Measurements from ENCODE around the gene U2AF2. TPM values are rescaled to one million over a fixed set of nuclear protein-coding genes. Genes with fewer than 3 reads are reported as not detected.

The U2AF2 gene
- total RNA-seq, 1 experiment from 2014 or later = 411 TPM

DNA sequence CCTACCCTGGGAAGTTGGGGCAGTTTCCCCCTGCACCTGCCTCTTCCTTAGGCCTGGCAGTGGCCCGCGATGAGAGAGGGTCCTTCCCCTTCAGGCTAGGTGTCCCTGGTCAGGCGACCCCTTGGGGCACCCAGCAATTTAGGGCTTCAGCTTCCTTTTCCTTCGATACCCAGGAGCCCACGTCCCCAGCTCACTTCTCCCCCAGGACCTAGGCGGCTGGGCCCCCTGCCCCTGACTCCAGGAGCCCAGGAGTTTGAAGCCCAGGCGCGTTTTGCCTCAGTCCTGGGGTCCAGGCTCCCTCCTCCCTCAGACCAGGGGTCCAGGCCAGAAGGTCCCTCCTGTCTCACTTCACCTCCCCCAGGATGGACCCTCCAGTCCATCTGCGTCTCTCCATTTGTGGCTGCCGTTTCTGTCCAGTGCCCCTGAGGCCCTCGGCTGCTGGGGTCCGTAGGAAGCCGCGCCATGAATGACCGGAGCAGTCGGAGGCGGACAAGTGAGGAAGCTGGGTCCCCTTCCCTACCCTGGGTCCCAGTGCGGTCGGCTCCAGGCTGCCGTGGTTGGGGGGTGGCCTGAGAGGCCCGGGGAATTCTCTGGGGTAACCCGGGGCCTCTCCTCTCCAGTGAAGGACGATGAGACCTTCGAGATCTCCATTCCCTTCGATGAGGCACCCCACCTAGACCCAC is 6.1 kb upstream of the U2AF2 start:
- CTCF ChIA-PET = no interaction called here
- peaks cover 27% of the 10 kb centered on the region for H3K36me3 ChIP-seq (ENCODE audit: insufficient read depth, low read length, poor library complexity, severe bottlenecking)
- no peak for DNase-seq (ENCODE audit: low spot score)
- H3K27ac ChIP-seq (ENCODE audit: low read depth, low read length, poor library complexity, severe bottlenecking) = peak overlapping the region; percentile 98
- POLR2A ChIA-PET (ENCODE audit: low non-redundant PET) = no interaction called here
- intact Hi-C loops (cut with micrococcal nuclease; ENCODE audit: unreplicated experiment) = no loop called here
- peaks cover 24% of the 10 kb centered on the region for H3K4me1 ChIP-seq (ENCODE audit: insufficient read depth, low read length, poor library complexity, severe bottlenecking)
- no peaks in the 10 kb centered on the region for H3K27me3 ChIP-seq (replicated peaks; ENCODE audit: insufficient read depth, low read depth, low read length, poor library complexity)
- no peak for TF ChIP-seq CTCF (conservative IDR thresholded peaks at IDR 0.05; ENCODE audit: low read depth, low read length)
- H3K9me3 ChIP-seq (ENCODE audit: low read depth, low read length, poor library complexity, severe bottlenecking) = no peaks in the 10 kb centered on the region
- BruUV-seq (replicated peaks) = no TSS peak
- H3K4me3 ChIP-seq (ENCODE audit: low read depth, low read length, poor library complexity, severe bottlenecking) = peak overlapping the region; percentile 93

DNA sequence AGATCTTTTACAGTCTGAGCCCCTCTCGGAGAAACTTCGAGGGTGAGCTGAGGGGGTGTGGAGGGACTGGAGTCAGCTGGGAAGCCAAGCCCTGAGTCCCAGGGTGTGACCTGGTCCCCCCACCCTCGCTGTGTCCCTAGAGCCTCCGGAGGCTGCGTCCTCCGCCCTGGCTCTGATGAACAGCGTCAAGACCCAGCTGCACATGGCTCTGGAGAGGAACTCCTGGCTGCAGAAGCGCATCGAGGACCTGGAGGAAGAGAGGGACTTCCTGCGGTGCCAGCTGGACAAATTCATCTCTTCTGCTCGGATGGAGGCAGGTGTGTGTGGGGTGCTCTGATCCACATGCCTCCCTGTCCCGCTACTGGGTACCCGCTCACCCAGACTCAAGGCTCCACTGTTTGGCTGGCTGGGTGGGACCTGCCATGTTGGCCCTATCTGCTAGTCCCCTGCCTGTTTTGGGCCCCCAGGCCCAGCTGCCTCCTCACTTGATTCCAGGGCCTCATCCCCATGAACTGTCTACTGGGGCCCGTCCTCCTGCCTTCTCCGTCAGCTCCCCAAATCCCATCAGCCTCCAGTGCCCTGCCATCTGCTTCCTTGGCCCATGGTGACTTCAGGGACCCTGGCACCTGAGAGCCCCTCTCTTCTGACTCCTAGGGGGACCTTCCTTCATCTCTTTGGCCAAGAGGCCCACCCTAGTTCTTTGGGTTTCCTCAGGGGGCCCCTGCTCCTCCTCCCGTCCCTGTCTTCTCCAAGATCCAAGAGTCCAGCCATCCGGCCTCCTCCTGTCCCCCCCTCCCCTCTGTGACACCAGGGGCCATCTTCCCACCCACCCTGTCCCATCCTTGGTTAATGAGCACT is 5.3 kb upstream of the U2AF2 start:
- no peak for TF ChIP-seq EZH2 (IDR thresholded peaks at IDR 0.05; ENCODE audit: borderline replicate concordance, low read depth, low read length, poor library complexity, severe bottlenecking)
- no peak for TF ChIP-seq CTCF (conservative IDR thresholded peaks at IDR 0.05; ENCODE audit: low read depth, low read length)
- Histone ChIP-seq H3K36me3 (ENCODE audit: insufficient read depth, low read length, poor library complexity, severe bottlenecking) (peaks cover 25% of the 10 kb centered on the region), H3K4me1 (ENCODE audit: insufficient read depth, low read length, poor library complexity, severe bottlenecking) (peaks cover 23% of the 10 kb centered on the region), H3K27me3 (replicated peaks; ENCODE audit: insufficient read depth, low read depth, low read length, poor library complexity) (no peaks in the 10 kb centered on the region), H3K27ac (ENCODE audit: low read depth, low read length, poor library complexity, severe bottlenecking) (peak overlapping the region; percentile 98), H3K4me3 (ENCODE audit: low read depth, low read length, poor library complexity, severe bottlenecking) (peak overlapping the region; percentile 93), H3K9me3 (ENCODE audit: low read depth, low read length, poor library complexity, severe bottlenecking) (no peaks in the 10 kb centered on the region)
- DNase-seq (ENCODE audit: low spot score) = no peak
- no TSS peak for BruUV-seq (replicated peaks)
- intact Hi-C loops (cut with micrococcal nuclease; ENCODE audit: unreplicated experiment) = no loop called here
- ChIA-PET CTCF (no interaction called here), POLR2A (ENCODE audit: low non-redundant PET) (no interaction called here)

GRCh38 chr19:55650126-55650557 is 4.7 kb upstream of the U2AF2 start:
- Histone ChIP-seq H3K27ac (ENCODE audit: low read depth, low read length, poor library complexity, severe bottlenecking) (no peak overlapping the region), H3K4me3 (ENCODE audit: low read depth, low read length, poor library complexity, severe bottlenecking) (no peak overlapping the region), H3K36me3 (ENCODE audit: insufficient read depth, low read length, poor library complexity, severe bottlenecking) (peaks cover 19% of the 10 kb centered on the region), H3K27me3 (replicated peaks; ENCODE audit: insufficient read depth, low read depth, low read length, poor library complexity) (no peaks in the 10 kb centered on the region), H3K4me1 (ENCODE audit: insufficient read depth, low read length, poor library complexity, severe bottlenecking) (peaks cover 18% of the 10 kb centered on the region), H3K9me3 (ENCODE audit: low read depth, low read length, poor library complexity, severe bottlenecking) (no peaks in the 10 kb centered on the region)
- CTCF ChIA-PET = no interaction called here
- no peak for TF ChIP-seq EZH2 (IDR thresholded peaks at IDR 0.05; ENCODE audit: borderline replicate concordance, low read depth, low read length, poor library complexity, severe bottlenecking)
- no peak for TF ChIP-seq CTCF (conservative IDR thresholded peaks at IDR 0.05; ENCODE audit: low read depth, low read length)
- intact Hi-C loops (cut with micrococcal nuclease; ENCODE audit: unreplicated experiment) = no loop called here
- no peak for DNase-seq (ENCODE audit: low spot score)
- no TSS peak for BruUV-seq (replicated peaks)
- POLR2A ChIA-PET (ENCODE audit: low non-redundant PET) = no interaction called here
